BJ (cell line): Measurements from ENCODE around the gene FRS3. TPM values are rescaled to one million over a fixed set of nuclear protein-coding genes. Genes with fewer than 3 reads are reported as not detected.

Experiments
- CTCF ChIA-PET: fragments of 350-600 bp; formaldehyde crosslinking; extraction: SDS; loops from one replicate; lab custom pipeline; 2021; ENCODE audit warnings: antibody characterized with exemption, inconsistent platforms; lab: Yijun Ruan, JAX
- POLR2A ChIA-PET: fragments of 300-600 bp; sonication (Branson Sonifier 250); formaldehyde crosslinking; extraction: SDS; loops from one replicate; lab custom pipeline; 2021; ENCODE audit warnings: antibody characterized with exemption; lab: Charles Lee
- DNase-seq: peaks from one replicate; pipeline ENCODE4 v3.0.0-alpha.2; 2011; ENCODE audit warnings: low read depth
- H3K27me3 ChIP-seq: 2 replicates; pipeline ENCODE4 v1.6.0; 2011; ENCODE audit warnings: low read length; ENCODE audit not compliant: control insufficient read depth, insufficient read depth
- H3K36me3 ChIP-seq: 2 replicates; pipeline ENCODE4 v1.5.1; 2011; ENCODE audit warnings: low read length; ENCODE audit not compliant: control insufficient read depth, insufficient read depth
- H3K4me3 ChIP-seq: 2 replicates; pipeline ENCODE4 v1.5.1; 2011; ENCODE audit warnings: low read depth, mild to moderate bottlenecking, control low read depth, low read length
- polyA plus RNA-seq: library from polyadenylated mRNA; depleted of rRNA; stranded (reverse); fragments of >200 nt; gene quantifications from 2 replicates; pipeline ENCODE4 v1.2.3, GENCODE V29; 2011
- TF ChIP-seq, protein P1 (sequence below): IDR thresholded peaks from 2 replicates; pipeline ENCODE4 v1.5.1; 2011; ENCODE audit warnings: low read depth, mild to moderate bottlenecking, control low read depth, inconsistent platforms, low read length, moderate library complexity; ENCODE audit not compliant: insufficient read depth

FRS3 gene
- polyA plus RNA-seq, 1 experiment = 3.3 TPM

DNA sequence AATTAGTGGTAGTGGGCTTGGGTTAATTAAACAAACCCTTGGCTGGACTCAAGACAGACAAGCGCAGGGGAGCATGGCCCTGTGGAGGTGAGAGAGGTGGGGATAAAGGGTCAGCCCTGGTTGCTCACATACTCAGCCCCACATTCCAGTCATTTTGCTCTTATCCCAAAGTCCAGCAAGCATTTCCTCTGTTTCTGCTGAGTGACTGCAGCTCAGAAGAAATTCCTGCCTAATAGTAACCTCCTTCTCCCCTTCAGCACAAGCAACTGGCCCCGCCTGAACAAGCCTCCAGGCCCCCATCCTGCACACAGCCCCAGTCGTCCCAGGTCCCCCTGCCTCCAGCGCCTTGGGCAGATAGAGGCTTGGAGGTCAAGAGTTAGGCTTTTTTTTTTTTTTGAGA is 40.7 kb downstream of the FRS3 start:
- ChIA-PET POLR2A (no interaction called here), CTCF (interaction anchor here (1.1 kb wide), 2 partner anchors 12 to 48 kb away, joined by 3 read pairs; no protein-coding TSS in a partner anchor)
- no peak for DNase-seq
- TF ChIP-seq, protein P1, sequence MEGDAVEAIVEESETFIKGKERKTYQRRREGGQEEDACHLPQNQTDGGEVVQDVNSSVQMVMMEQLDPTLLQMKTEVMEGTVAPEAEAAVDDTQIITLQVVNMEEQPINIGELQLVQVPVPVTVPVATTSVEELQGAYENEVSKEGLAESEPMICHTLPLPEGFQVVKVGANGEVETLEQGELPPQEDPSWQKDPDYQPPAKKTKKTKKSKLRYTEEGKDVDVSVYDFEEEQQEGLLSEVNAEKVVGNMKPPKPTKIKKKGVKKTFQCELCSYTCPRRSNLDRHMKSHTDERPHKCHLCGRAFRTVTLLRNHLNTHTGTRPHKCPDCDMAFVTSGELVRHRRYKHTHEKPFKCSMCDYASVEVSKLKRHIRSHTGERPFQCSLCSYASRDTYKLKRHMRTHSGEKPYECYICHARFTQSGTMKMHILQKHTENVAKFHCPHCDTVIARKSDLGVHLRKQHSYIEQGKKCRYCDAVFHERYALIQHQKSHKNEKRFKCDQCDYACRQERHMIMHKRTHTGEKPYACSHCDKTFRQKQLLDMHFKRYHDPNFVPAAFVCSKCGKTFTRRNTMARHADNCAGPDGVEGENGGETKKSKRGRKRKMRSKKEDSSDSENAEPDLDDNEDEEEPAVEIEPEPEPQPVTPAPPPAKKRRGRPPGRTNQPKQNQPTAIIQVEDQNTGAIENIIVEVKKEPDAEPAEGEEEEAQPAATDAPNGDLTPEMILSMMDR = no peak
- H3K36me3 ChIP-seq = no peaks in the 10 kb centered on the region
- H3K4me3 ChIP-seq = no peak overlapping the region
- H3K27me3 ChIP-seq = no peaks in the 10 kb centered on the region; the same call in 1 of the 2 replicates

DNA sequence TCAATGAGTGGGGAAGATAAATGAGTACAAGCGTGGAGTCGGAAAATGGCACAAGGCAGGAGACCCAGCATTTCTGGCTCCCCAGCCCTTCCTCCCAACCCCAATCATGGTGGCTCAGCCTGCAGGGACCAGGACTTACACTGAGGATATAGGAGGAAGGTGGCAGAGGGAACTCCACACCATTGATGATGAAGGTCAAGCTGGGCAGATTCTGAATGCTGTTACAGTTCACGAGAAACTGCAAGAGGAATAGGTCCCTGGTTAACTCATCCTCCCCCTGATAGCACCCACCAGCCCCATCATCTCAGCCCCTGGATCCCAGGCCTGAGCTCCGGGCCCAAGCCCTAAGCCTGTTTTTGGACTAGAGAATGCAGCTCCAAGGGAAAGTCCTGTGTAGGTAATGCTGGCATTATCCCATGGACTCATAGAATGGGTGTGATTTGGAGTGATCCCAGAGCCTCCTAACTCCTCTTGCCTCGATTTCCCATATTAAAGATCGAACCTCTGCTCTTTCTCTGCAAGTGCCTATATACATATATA is 42.0 kb downstream of the FRS3 start:
- CTCF ChIA-PET = interaction anchor here (1.1 to 1.6 kb wide), 4 partner anchors 11 to 50 kb away, joined by 3 to 4 read pairs (median 3); partner anchors contain the start of gene TOMM6
- H3K36me3 ChIP-seq = no peaks in the 10 kb centered on the region
- TF ChIP-seq, protein P1 = no peak
- DNase-seq = no peak
- POLR2A ChIA-PET = no interaction called here
- no peak overlapping the region for H3K4me3 ChIP-seq
- no peaks in the 10 kb centered on the region; the same call in 1 of the 2 replicates for H3K27me3 ChIP-seq

DNA sequence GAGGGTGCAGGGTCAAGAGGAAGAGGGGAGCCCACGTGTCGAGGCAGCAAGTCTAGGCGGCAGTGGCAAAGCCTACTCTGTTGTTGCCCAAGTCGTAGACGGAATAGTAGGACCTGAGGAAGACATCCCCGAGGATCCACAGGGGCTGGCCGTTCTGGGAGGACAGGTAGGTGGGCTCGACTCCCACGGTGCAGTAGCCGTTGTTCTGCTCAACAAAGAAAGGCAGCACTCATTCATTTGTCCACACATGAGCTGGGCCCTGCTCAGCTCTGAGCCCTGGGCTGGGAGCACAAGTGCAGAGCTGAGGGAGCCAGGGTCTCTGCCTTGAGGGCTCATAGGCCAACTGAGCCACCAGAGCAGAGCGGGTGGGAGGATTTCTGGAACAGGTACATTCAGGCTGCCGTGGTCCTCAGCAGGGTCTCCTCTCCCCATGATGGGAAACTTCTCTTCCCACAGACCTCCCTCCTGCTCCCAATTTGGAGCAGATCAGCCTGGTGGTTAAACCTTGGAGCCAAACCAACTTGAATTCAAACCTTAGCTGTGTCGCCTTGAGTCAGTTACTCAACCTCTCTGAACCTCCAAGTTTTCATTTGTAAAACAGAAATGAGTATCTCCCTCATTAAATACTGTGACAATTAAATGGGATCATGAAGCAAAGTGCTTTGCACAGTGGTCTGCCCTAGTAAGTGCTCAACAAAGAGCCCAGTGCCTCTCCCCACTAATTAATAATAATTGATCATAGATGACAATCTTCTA is 42.7 kb downstream of the FRS3 start:
- no peaks in the 10 kb centered on the region for H3K36me3 ChIP-seq
- POLR2A ChIA-PET = no interaction called here
- no peaks in the 10 kb centered on the region; the same call in 1 of the 2 replicates for H3K27me3 ChIP-seq
- no peak for DNase-seq
- TF ChIP-seq, protein P1 = no peak
- CTCF ChIA-PET = interaction anchor here (1.2 to 1.6 kb wide), 3 partner anchors 12 to 48 kb away, joined by 3 to 4 read pairs (median 3); no protein-coding TSS in a partner anchor
- H3K4me3 ChIP-seq = no peak overlapping the region

DNA sequence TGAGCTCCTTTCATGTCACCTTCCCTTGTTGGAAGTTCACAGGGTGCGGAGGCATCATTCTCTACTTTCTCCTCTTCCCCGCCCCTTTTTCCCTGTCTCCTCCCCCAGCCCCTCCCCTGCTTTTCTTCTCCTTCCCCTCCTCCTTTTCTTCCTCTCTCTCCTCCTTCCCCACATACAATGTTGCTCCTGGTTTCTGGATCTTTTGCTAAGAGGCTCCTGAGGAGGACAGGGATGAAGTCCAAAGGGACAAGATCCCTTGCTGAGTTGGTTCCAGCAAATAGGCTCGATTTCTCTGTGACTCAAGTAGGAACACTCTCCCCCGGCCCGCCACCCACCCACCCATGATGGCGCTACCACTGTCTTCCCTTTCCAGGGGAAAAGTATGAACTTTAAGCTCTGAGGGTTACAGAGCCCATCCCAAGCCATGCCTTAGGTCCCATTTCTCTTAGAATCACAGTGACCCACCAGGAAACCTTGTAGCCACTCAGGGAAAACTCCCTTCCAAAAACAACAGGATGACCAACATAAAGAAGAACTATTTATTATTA is 43.4 kb downstream of the FRS3 start:
- TF ChIP-seq, protein P1 = no peak
- CTCF ChIA-PET = interaction anchor here (0.6 to 2.0 kb wide), 5 partner anchors 14 to 48 kb away, joined by 4 to 5 read pairs (median 4); no protein-coding TSS in a partner anchor
- no peaks in the 10 kb centered on the region; the same call in 1 of the 2 replicates for H3K27me3 ChIP-seq
- DNase-seq = no peak
- no peaks in the 10 kb centered on the region for H3K36me3 ChIP-seq
- POLR2A ChIA-PET = no interaction called here
- no peak overlapping the region for H3K4me3 ChIP-seq
